Body of pancreas (tissue), 4 donors: ENCODE results near the gene TTC28. TPM values are rescaled to one million over a fixed set of nuclear protein-coding genes. Genes with fewer than 3 reads are reported as not detected.

Source experiments
- ATAC-seq: fragments of 150-250 bp; one replicate; pipeline ENCODE4 v1.9.1; 2016
- DNase-seq, 4 donors: peaks; one replicate each; pipeline ENCODE4 v3.0.0-alpha.2; 2019
- H3K27ac ChIP-seq, 4 donors: fragments of 200-600 bp; sonication (generic); 1 replicate in 3 of 4; 2 replicates in 1 of 4; pipeline versions ENCODE4 v1.5.1 to v1.6.1; 2016 to 2019; ENCODE audit warnings: mild to moderate bottlenecking in 1 of 4, mixed read lengths in 1 of 4, moderate library complexity in 1 of 4
- H3K27me3 ChIP-seq, 2 donors: fragments of 200-600 bp; sonication (generic); one replicate each; pipeline ENCODE4 v1.6.0; 2016; ENCODE audit warnings: mild to moderate bottlenecking in 1 of 2
- H3K36me3 ChIP-seq, 2 donors: fragments of 200-600 bp; sonication (generic); replicated peaks in 1 of 2; 2 replicates each; pipeline ENCODE4 v1.5.1; 2016; ENCODE audit warnings: low read depth in 2 of 2; ENCODE audit not compliant: insufficient read depth in 1 of 2
- H3K4me1 ChIP-seq: fragments of 200-600 bp; sonication (generic); one replicate; pipeline ENCODE4 v1.6.0; 2016
- H3K4me3 ChIP-seq, 2 donors: fragments of 200-600 bp; sonication (generic); 1 replicate in 1 of 2; 2 replicates in 1 of 2; pipeline ENCODE4 v1.5.1; 2016 to 2019
- H3K9me3 ChIP-seq, 3 donors: fragments of 200-600 bp; sonication (generic); 1 replicate in 2 of 3; 2 replicates in 1 of 3; pipeline ENCODE4 v1.5.1; 2016
- CTCF ChIP-seq, 7 experiments: fragments of 450-650 bp in 4 of 7; fragments of 200-600 bp in 3 of 7; sonication (generic) in 3 of 7; IDR thresholded peaks; one replicate each; pipeline ENCODE4 v1.5.1; 2016 to 2019; ENCODE audit warnings: antibody characterized with exemption in 7 of 7
- POLR2A ChIP-seq, 3 donors: fragments of 450-650 bp; IDR thresholded peaks; one replicate each; pipeline ENCODE4 v1.6.1; 2016; ENCODE audit warnings: antibody characterized with exemption in 3 of 3, mild to moderate bottlenecking in 2 of 3
- WGBS, 2 donors: methylation state at CpG; one replicate each; pipeline ENCODE4 v1.1.5; 2017; 5-methylcytosine and 5-hydroxymethylcytosine counted together
- intact Hi-C: fragments of 100-400 bp; cut with DNase I; formaldehyde crosslinking; loops from one replicate; pipeline ENCODE4 v1.15.1; 2023
- total RNA-seq, 2 donors: library from RNA; depleted of rRNA; stranded (reverse); fragments of >200 nt; gene quantifications; one replicate each; pipeline ENCODE4 v1.1.0, GENCODE V29; 2016

The TTC28 gene
- total RNA-seq, 2 donors from 2014 or later: 21.0 to 87.3 TPM

- TF ChIP-seq POLR2A (IDR thresholded peaks at IDR 0.05): no peak
- TF ChIP-seq CTCF (IDR thresholded peaks at IDR 0.05): no peak
- H3K27me3 ChIP-seq: no peaks in the 10 kb centered on the region
- intact Hi-C loops: no loop called here
- H3K36me3 ChIP-seq: no peaks in the 10 kb centered on the region
- peaks cover 8% of the 10 kb centered on the region for H3K4me1 ChIP-seq
- no peak overlapping the region for H3K4me3 ChIP-seq
- H3K9me3 ChIP-seq: no peaks in the 10 kb centered on the region
- no peak for DNase-seq
- ATAC-seq: no peak
- WGBS, 2 donors: 88 to 89% methylated on average over 2 of the region's 2 CpGs
- no peak overlapping the region for H3K27ac ChIP-seq
Observed at GRCh38 chr22:28249402-28249801, 430.2 kb downstream of the TTC28 start.

DNA sequence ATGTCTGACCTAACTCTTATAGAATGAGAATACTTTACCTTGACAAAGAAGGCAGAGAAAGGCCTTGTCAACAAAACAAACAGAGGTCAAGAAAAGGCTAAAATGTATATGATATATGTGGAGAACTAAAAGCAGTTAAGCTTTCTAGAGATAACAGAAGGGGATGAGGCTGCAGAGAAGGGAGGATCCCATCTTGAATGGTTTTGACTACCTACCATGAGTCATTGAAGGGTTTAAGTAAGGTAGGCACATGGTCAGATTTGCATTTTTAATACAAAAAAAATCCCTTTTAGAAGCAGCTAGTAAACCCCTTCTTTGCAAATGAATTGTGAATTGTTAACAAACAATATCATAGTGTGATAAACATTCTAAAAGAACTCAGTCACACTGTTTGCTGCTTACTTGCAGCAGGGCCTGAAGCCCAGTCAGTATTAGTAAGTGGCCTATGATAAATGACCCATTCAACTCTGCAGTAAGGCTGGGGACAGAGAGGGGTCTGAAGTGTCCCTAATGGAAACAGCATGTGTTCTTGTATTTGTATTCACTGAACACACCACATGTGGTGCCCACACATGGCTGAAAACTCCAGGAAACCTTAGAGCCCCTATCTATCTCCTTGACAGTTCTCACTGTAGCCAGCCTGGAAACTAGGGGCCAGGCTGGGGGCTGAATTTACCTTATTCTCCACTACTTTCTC is 431.8 kb downstream of the TTC28 start:
- no peak for DNase-seq
- H3K36me3 ChIP-seq: no peaks in the 10 kb centered on the region
- intact Hi-C loops: no loop called here
- no peaks in the 10 kb centered on the region for H3K9me3 ChIP-seq
- TF ChIP-seq CTCF (IDR thresholded peaks at IDR 0.05) (no peak), POLR2A (IDR thresholded peaks at IDR 0.05) (no peak)
- peaks cover 7% of the 10 kb centered on the region for H3K4me1 ChIP-seq
- H3K4me3 ChIP-seq: no peak overlapping the region
- no peaks in the 10 kb centered on the region for H3K27me3 ChIP-seq
- H3K27ac ChIP-seq: no peak overlapping the region
- ATAC-seq: no peak

DNA sequence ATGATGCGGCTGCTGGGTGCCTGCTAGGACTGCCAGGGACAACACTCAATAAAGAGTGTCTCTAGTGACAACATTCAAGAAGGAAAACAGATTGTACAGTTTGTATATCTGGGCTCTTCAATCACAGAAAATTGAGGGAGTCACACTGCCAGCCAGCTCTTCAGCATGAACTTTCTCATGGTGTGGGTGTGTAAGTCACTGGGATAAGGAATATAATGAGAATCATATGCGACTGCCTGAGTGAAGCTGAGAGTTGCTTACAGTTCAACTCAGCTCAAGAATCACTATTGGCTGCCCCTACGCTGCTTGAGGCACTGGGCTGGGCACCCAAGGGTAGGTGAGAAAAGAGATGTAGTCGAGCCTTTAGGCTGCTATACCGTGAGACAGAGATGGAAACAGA is 432.5 kb downstream of the TTC28 start:
- H3K4me1 ChIP-seq: peaks cover under 1% of the 10 kb centered on the region
- TF ChIP-seq CTCF (IDR thresholded peaks at IDR 0.05) (no peak), POLR2A (IDR thresholded peaks at IDR 0.05) (no peak)
- intact Hi-C loops: no loop called here
- no peaks in the 10 kb centered on the region for H3K36me3 ChIP-seq
- 93 to 97% methylated on average over 5 of the region's 5 CpGs for WGBS, 2 donors
- no peak overlapping the region for H3K4me3 ChIP-seq
- DNase-seq (no peak), ATAC-seq (no peak)
- no peaks in the 10 kb centered on the region for H3K27me3 ChIP-seq
- no peak overlapping the region for H3K27ac ChIP-seq
- H3K9me3 ChIP-seq: no peaks in the 10 kb centered on the region

- 88 to 100% methylated on average over 2 of the region's 2 CpGs for WGBS, 2 donors
- DNase-seq: no peak
Observed at GRCh38 chr22:28246397-28246796, 433.2 kb downstream of the TTC28 start.

More at GRCh38 chr22:28246397-28246796, 433.2 kb downstream of the TTC28 start:
- Histone ChIP-seq H3K27me3 (no peaks in the 10 kb centered on the region), H3K27ac (no peak overlapping the region), H3K36me3 (no peaks in the 10 kb centered on the region), H3K9me3 (no peaks in the 10 kb centered on the region), H3K4me3 (no peak overlapping the region), H3K4me1 (no peaks in the 10 kb centered on the region)
- intact Hi-C loops: no loop called here
- TF ChIP-seq POLR2A (IDR thresholded peaks at IDR 0.05) (no peak), CTCF (IDR thresholded peaks at IDR 0.05) (no peak)
- ATAC-seq: no peak
